ENCODE data around the gene TNN.
"Not testable (repeated sequence)": the region's sequence is repeated elsewhere in the genome, so short reads cannot be mapped to it uniquely, and the experiment has no call there.

TNN gene

GRCh38 chr1:175072099-175072951, 4.7 kb downstream of the TNN start:
- DNase-seq = peak; percentile 20

- no peak for DNase-seq
Observed at GRCh38 chr1:175073061-175073460, 5.4 kb downstream of the TNN start.

- no peak for DNase-seq
Observed at GRCh38 chr1:175073633-175074032, 6.0 kb downstream of the TNN start.

GRCh38 chr1:175075572-175076568, 8.2 kb downstream of the TNN start:
- DNase-seq = no peak

- DNase-seq = no peak
Observed at GRCh38 chr1:175077356-175078030, 9.9 kb downstream of the TNN start.

- DNase-seq = no peak
Observed at GRCh38 chr1:175078629-175079028, 11.0 kb downstream of the TNN start.

GRCh38 chr1:175079338-175079737, 11.7 kb downstream of the TNN start:
- no peak for DNase-seq

GRCh38 chr1:175080030-175080429, 12.4 kb downstream of the TNN start:
- DNase-seq = no peak

- DNase-seq = no peak
Observed at GRCh38 chr1:175081983-175082382, 14.3 kb downstream of the TNN start.

GRCh38 chr1:175088525-175088951, 20.9 kb downstream of the TNN start:
- no peak for DNase-seq

- no peak for DNase-seq
Observed at GRCh38 chr1:175089136-175089718, 21.6 kb downstream of the TNN start.

- DNase-seq = no peak
Observed at GRCh38 chr1:175090780-175091179, 23.1 kb downstream of the TNN start.

- DNase-seq = no peak
Observed at GRCh38 chr1:175094626-175095025, 27.0 kb downstream of the TNN start.

- DNase-seq = no peak
Observed at GRCh38 chr1:175095069-175095468, 27.4 kb downstream of the TNN start.

GRCh38 chr1:175095978-175096607, 28.5 kb downstream of the TNN start:
- DNase-seq = no peak

GRCh38 chr1:175097361-175097760, 29.7 kb downstream of the TNN start:
- DNase-seq = no peak

GRCh38 chr1:175099916-175100315, 32.3 kb downstream of the TNN start:
- no peak for DNase-seq

GRCh38 chr1:175102166-175102565, 34.5 kb downstream of the TNN start:
- not testable (repeated sequence) for DNase-seq

- DNase-seq = not testable (repeated sequence)
Observed at GRCh38 chr1:175106536-175106935, 38.9 kb downstream of the TNN start.

GRCh38 chr1:175108331-175108820, 40.7 kb downstream of the TNN start:
- not testable (repeated sequence) for DNase-seq

GRCh38 chr1:175114996-175115395, 47.4 kb downstream of the TNN start:
- DNase-seq = no peak
